Uterine smooth muscle cell (primary cell): Measurements from ENCODE around the gene CAB39L. TPM values are rescaled to one million over a fixed set of nuclear protein-coding genes. Genes with fewer than 3 reads are reported as not detected.

ENCODE experiments used
- total RNA-seq: library from RNA; depleted of rRNA; stranded (reverse); fragments of >200 nt; gene quantifications from 2 replicates; pipeline ENCODE4 v1.2.3, GENCODE V29; 2014

CAB39L gene
- 7.0 and 9.4 TPM in 2 replicates for total RNA-seq

DNA sequence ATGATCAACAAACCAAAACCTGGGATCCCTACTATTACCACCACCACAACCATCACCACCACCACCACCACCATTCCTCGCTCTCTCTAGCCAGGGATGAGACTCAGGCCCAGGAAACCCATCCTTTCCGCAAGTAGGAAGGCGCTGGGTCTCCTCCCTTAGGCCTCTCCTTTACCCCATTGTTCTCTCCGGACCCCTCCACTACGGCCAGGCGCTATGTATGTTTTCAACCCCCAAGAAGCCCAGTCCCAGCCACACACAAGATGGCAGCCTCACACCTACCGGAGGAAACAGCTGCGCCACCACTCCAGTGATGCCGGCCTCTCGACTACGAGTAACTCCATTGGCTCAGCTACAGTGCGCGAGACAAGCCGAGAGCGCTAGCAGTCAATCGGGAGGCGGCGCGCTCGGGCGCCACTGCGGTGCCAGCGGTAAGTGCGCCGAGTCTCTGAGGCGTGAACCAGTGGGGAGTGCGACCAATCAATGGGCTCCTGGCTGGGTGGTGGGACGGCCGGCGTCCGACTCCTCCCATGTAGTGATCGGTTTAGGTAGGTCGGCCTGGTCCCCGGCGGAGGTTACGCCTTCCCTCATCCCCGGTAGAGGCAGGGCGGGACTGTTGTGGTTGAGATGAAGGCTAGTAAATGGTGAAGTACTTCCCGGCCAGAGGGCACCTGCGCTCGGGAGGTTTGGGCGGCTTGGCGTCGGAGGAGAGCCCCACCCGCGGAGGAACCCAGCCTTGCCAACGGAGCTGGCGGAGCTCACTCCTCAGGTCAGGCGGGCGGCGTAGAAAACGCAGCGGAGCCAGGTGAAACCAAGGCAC lies at the start of gene CAB39L, which contains the start of gene SETDB2:
Gene CAB39L, minus strand, starts transcription at position 361 of the 820 bp plus-strand sequence. CDS start 61,154 bp downstream, outside the sequence.
Gene SETDB2, plus strand, starts transcription at position 571 of the 820 bp plus-strand sequence. CDS start 7,620 bp downstream, outside the sequence.

Other genes starting within 250 kb of the CAB39L start
- gene MLNR, start 223.7 kb downstream of the CAB39L start, total RNA-seq, result not detected in 2 replicates
- 4.3 and 7.9 TPM in 2 replicates for gene CDADC1, start 196.1 kb downstream of the CAB39L start, total RNA-seq
- 11.7 and 15.1 TPM in 2 replicates for gene SETDB2, start 210 bp upstream of the CAB39L start, total RNA-seq
- gene PHF11, start 51.9 kb upstream of the CAB39L start, total RNA-seq, result 13.6 and 19.3 TPM in 2 replicates
- gene RCBTB1, start 141.5 kb upstream of the CAB39L start, total RNA-seq, result 23.2 and 25.2 TPM in 2 replicates
- gene ARL11, start 184.4 kb upstream of the CAB39L start, total RNA-seq, result not detected in 2 replicates
- 69.4 and 73.5 TPM in 2 replicates for gene EBPL, start 247.4 kb upstream of the CAB39L start, total RNA-seq